ENCODE results near the gene CDK18.

The CDK18 gene

GRCh38 chr1:205470131-205470530, 34.3 kb upstream of the CDK18 start:
- peaks cover 6% of the 10 kb centered on the region for H3K9me3 ChIP-seq (ENCODE audit: insufficient read depth, low read length)
- H3K9ac ChIP-seq (ENCODE audit: low read length), result no peak overlapping the region
- no peak overlapping the region for H3K27ac ChIP-seq (ENCODE audit: low read length)
- no peak overlapping the region for H3K4me3 ChIP-seq (ENCODE audit: low read length)
- no peaks in the 10 kb centered on the region for H3K36me3 ChIP-seq (replicated peaks; ENCODE audit: low read depth, low read length)
- no peak overlapping the region for H3K4me2 ChIP-seq (ENCODE audit: low read length)
- no peaks in the 10 kb centered on the region for H3K79me2 ChIP-seq (ENCODE audit: low read length)
- no peaks in the 10 kb centered on the region for H4K20me1 ChIP-seq (ENCODE audit: insufficient read depth, low read length)
- H2AFZ ChIP-seq (ENCODE audit: low read depth, low read length), result no peak overlapping the region
- H3K27me3 ChIP-seq (ENCODE audit: low read depth, low read length), result peaks cover 47% of the 10 kb centered on the region
- H3K4me1 ChIP-seq (ENCODE audit: low read length), result no peaks in the 10 kb centered on the region
- TF ChIP-seq EZH2phosphoT487 (IDR thresholded peaks at IDR 0.05; ENCODE audit: low read depth), result no peak
- TF ChIP-seq, protein P1, sequence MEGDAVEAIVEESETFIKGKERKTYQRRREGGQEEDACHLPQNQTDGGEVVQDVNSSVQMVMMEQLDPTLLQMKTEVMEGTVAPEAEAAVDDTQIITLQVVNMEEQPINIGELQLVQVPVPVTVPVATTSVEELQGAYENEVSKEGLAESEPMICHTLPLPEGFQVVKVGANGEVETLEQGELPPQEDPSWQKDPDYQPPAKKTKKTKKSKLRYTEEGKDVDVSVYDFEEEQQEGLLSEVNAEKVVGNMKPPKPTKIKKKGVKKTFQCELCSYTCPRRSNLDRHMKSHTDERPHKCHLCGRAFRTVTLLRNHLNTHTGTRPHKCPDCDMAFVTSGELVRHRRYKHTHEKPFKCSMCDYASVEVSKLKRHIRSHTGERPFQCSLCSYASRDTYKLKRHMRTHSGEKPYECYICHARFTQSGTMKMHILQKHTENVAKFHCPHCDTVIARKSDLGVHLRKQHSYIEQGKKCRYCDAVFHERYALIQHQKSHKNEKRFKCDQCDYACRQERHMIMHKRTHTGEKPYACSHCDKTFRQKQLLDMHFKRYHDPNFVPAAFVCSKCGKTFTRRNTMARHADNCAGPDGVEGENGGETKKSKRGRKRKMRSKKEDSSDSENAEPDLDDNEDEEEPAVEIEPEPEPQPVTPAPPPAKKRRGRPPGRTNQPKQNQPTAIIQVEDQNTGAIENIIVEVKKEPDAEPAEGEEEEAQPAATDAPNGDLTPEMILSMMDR (IDR thresholded peaks at IDR 0.05; ENCODE audit: low read depth, low read length), result no peak

DNA sequence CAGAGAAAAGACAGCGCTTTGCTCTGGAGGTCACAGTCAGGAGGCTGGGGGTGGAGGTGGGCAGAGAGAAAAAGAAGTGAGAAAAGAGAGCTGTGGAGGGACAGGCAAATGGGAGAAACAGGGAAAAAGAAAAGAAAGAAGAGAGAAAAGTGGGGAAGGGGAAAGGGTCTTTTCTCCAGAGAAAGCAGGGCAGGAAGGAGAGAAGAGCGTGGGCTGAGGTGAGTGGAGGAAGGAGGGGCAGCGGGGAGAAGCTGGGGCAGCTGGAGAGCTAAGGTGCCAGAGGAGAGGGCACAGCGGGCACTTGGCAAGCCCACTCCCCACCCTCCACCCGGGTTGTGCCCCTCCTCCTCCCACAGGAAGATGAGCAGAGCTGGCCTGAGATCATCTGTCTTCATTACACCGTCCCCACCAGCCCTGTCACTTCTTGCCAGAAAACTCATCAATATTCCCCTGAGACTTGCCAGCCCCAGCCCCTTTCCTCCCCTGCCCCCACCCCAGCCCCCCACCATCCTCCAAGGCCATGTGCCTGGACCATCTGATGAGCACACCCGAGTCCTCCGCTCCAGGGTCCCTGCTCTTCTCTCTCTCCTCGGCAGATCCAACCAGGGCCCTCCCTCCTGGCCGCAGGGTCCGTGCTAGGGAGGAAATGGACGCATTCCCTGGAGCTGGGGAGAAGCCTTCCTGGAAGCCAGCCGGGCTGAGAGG, 31.6 kb upstream of the CDK18 start:
- no peaks in the 10 kb centered on the region for H4K20me1 ChIP-seq (ENCODE audit: insufficient read depth, low read length)
- H3K79me2 ChIP-seq (ENCODE audit: low read length), result no peaks in the 10 kb centered on the region
- H3K4me3 ChIP-seq (ENCODE audit: low read length), result no peak overlapping the region
- H3K4me2 ChIP-seq (ENCODE audit: low read length), result no peak overlapping the region
- H3K4me1 ChIP-seq (ENCODE audit: low read length), result no peaks in the 10 kb centered on the region
- H3K27me3 ChIP-seq (ENCODE audit: low read depth, low read length), result peaks cover 26% of the 10 kb centered on the region; the same call in 1 of the 2 replicates
- TF ChIP-seq, protein P1 (IDR thresholded peaks at IDR 0.05; ENCODE audit: low read depth, low read length), result no peak
- TF ChIP-seq EZH2phosphoT487 (IDR thresholded peaks at IDR 0.05; ENCODE audit: low read depth), result no peak
- H3K9me3 ChIP-seq (ENCODE audit: insufficient read depth, low read length), result peaks cover 16% of the 10 kb centered on the region
- no peaks in the 10 kb centered on the region for H3K36me3 ChIP-seq (replicated peaks; ENCODE audit: low read depth, low read length)
- no peak overlapping the region for H3K27ac ChIP-seq (ENCODE audit: low read length)
- no peak overlapping the region for H3K9ac ChIP-seq (ENCODE audit: low read length)
- no peak overlapping the region for H2AFZ ChIP-seq (ENCODE audit: low read depth, low read length)

DNA sequence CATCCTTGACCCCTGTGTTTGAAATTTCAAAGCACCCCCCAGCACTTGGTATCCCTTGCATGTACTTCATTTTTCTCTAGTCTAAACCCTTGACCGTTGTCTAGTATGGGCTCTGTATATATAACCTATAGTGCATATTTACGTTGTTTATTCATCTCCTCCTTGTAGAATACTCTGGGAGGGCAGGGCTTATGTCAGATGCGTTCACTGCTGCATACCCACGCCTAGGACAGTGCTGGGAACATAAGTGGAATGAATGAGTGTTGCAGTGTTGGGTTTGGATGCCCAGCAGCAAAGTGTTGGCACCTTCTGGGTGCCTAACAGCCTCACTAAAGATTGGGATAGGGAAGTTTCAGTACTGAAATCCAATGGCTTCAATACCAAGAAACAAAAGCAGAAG, 31.0 kb upstream of the CDK18 start:
- H3K4me2 ChIP-seq (ENCODE audit: low read length), result no peak overlapping the region
- TF ChIP-seq, protein P1 (IDR thresholded peaks at IDR 0.05; ENCODE audit: low read depth, low read length), result no peak
- TF ChIP-seq EZH2phosphoT487 (IDR thresholded peaks at IDR 0.05; ENCODE audit: low read depth), result no peak
- no peak overlapping the region for H2AFZ ChIP-seq (ENCODE audit: low read depth, low read length)

DNA sequence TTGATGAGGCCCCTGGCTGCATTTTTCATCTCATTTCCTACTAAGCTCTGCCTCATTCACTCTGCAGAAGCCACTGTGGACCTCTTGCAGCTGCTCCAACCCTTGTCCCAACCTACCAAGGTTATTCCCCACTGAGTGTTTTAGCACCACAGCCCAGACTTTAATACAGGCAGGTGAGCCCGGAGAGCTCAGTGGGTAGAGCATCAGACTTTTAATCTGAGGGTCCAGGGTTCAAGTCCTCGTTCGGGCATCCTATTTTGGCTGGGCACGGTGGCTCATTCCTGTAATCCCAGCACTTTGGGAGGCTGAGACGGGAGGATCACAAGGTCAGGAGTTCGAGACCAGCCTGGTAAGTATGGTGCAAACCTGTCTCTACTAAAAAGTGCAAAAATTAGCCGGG, 30.5 kb upstream of the CDK18 start:
- no peak overlapping the region for H2AFZ ChIP-seq (ENCODE audit: low read depth, low read length)
- H3K79me2 ChIP-seq (ENCODE audit: low read length), result no peaks in the 10 kb centered on the region
- no peak overlapping the region for H3K9ac ChIP-seq (ENCODE audit: low read length)
- H3K9me3 ChIP-seq (ENCODE audit: insufficient read depth, low read length), result peaks cover 16% of the 10 kb centered on the region
- no peaks in the 10 kb centered on the region for H3K36me3 ChIP-seq (replicated peaks; ENCODE audit: low read depth, low read length)
- H3K4me1 ChIP-seq (ENCODE audit: low read length), result no peaks in the 10 kb centered on the region
- no peak overlapping the region for H3K4me2 ChIP-seq (ENCODE audit: low read length)
- no peak for TF ChIP-seq EZH2phosphoT487 (IDR thresholded peaks at IDR 0.05; ENCODE audit: low read depth)
- TF ChIP-seq, protein P1 (IDR thresholded peaks at IDR 0.05; ENCODE audit: low read depth, low read length), result no peak
- no peak overlapping the region for H3K27ac ChIP-seq (ENCODE audit: low read length)
- H4K20me1 ChIP-seq (ENCODE audit: insufficient read depth, low read length), result no peaks in the 10 kb centered on the region
- H3K4me3 ChIP-seq (ENCODE audit: low read length), result no peak overlapping the region
- H3K27me3 ChIP-seq (ENCODE audit: low read depth, low read length), result peaks cover 24% of the 10 kb centered on the region; the same call in 1 of the 2 replicates

More for the DNA sequence above, 31.0 kb upstream of the CDK18 start:
- H3K4me3 ChIP-seq (ENCODE audit: low read length), result no peak overlapping the region
- no peaks in the 10 kb centered on the region for H3K36me3 ChIP-seq (replicated peaks; ENCODE audit: low read depth, low read length)
- no peak overlapping the region for H3K27ac ChIP-seq (ENCODE audit: low read length)
- peaks cover 16% of the 10 kb centered on the region for H3K9me3 ChIP-seq (ENCODE audit: insufficient read depth, low read length)
- no peak overlapping the region for H3K9ac ChIP-seq (ENCODE audit: low read length)
- no peaks in the 10 kb centered on the region for H4K20me1 ChIP-seq (ENCODE audit: insufficient read depth, low read length)
- H3K79me2 ChIP-seq (ENCODE audit: low read length), result no peaks in the 10 kb centered on the region
- peaks cover 25% of the 10 kb centered on the region; the same call in 1 of the 2 replicates for H3K27me3 ChIP-seq (ENCODE audit: low read depth, low read length)
- H3K4me1 ChIP-seq (ENCODE audit: low read length), result no peaks in the 10 kb centered on the region

All from OCI-LY3 (cell line).